ENCODE measurements around the gene WDR54.
"Not testable (repeated sequence)": the region's sequence is repeated elsewhere in the genome, so short reads cannot be mapped to it uniquely, and the experiment has no call there.

The WDR54 gene

DNA sequence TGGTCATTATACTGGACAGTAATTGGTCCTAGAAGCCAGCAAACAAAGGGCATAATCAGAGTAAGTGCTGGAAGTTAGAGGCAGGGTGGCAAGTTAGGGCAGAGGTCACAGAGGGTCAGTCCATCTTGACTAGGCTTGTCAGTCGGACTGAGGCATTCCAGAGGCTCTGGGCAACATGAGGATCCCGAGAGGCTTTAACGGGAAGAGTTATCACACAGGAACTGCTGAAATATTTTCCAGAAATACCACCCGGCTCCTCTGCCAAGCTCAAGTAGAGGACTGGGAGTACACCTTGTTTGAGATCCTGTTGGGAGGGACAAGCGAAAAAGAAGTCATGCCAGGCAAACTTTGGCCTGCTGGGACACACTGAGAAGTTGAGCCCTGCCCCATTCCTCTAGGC is 13.8 kb upstream of the WDR54 start:
- DNase-seq, result no peak

GRCh38 chr2:74413001-74413698 is 8.4 kb upstream of the WDR54 start:
- no peak for DNase-seq

DNA sequence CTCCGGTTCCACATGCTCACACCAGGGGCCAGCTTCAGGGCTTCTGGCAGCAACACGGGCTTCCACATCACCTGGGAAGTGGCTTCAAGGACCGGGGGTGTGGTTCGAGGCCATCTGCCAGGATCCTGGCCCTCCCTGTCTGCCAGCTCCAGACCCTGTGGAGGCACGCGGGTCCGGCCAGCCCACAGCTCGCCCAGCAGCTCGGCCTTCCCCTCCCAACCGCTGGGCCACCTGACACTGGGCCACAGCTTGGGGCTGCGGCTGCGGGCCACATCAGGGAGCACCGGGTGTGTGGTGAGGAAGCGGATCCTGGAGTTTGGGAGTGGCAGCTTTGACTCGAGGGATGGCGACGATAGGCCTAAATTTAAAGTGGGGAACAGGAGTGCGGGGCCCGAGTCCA is 7.1 kb upstream of the WDR54 start:
- DNase-seq, result no peak

- no peak for DNase-seq
Observed at GRCh38 chr2:74414881-74415761, 6.4 kb upstream of the WDR54 start.

- DNase-seq, result no peak
Observed at GRCh38 chr2:74415762-74416395, 5.7 kb upstream of the WDR54 start.

GRCh38 chr2:74416778-74417177 is 4.8 kb upstream of the WDR54 start:
- no peak for DNase-seq

GRCh38 chr2:74417197-74417596 is 4.3 kb upstream of the WDR54 start:
- DNase-seq, result no peak

DNA sequence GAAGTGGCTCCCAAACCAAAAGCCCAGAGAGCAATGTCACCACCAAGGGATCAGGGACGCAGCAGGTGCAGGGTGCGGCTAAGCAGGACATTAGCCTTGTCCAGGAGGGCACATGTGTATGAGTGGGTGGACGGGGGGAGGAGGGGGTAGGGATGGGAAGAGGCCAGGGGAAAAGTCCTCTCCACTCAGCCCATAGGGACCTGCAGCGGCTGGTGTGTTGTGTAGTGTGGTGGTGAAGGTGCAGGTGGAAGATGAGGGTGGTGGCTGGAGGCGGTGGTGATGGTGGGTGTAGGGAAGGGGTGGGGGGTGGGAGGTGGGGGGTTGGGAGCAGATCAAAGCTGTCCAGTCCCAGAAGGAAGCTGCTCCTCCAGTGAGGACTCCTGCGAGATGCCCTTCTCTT is 3.8 kb upstream of the WDR54 start:
- no peak for DNase-seq

DNA sequence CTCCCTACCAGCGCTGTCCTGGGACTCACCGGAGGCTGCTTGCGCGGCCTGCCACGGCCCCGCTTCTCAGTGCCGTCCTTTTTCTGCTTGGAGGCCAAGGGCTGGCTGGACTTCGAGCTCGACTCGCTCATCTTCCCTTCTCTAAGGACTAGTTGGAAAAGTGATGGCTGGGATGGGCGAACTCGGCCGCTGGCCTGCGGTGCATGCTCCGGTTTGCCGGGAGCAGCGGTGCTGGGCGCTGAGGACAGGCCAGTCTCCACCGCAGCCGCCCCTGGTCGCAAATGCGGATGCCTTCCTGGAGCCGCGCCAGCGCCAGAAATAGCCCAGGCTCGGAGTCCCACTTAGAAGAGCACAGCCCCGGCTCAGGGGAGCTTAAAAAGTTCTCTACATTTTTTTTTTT is 3.2 kb upstream of the WDR54 start:
- no peak for DNase-seq

DNA sequence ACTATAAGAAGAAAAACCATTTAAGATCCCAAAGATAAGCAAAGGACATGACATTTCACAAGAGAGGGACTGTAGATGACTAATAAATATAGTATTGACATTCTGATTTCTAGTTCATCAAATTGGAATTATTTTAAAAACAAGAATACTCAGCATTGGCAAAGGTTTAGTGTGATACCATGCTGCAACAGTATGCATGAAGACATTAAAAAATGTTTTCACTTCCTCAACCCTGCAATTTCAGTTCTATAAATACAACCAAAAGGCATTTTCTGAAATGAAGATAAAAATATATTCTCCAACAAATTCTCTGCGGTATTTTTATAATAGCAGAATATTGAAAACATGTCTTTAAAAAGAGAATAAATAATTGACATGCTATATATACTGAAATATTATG is 2.2 kb upstream of the WDR54 start:
- DNase-seq, result no peak

- no peak for DNase-seq
Observed at GRCh38 chr2:74420006-74420405, 1.5 kb upstream of the WDR54 start.

DNA sequence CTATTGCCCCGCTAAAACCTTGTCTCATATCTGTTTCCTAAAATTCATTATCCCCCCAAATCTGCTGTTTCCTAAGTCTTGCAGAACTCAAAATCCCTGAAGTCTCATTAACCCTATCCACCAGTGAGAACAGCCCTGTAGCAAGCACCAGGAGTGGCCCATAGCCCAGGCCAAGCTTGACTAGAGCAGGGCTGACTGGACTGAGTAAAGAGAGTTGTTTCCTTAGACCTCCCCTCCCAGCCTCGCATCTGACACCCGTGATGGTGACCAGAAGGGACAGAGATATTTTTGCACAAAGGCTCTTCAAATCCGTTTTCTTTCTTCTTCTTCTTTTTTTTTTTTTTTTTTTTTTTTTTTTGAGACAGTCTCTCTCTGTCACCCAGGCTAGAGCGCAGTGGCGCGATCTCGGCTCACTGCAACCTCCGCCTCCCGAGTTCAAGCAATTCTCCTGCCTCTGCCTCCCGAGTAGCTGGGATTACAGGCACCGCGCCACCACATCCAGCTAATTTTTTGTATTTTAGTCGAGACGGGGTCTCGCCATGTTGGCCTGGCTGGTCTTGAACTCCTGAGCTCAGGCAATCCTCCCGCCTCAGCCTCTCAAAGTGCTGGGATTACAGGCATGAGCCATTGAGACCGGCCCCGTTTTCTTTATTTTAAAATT is 957 bp upstream of the WDR54 start:
- not testable (repeated sequence) for DNase-seq

DNA sequence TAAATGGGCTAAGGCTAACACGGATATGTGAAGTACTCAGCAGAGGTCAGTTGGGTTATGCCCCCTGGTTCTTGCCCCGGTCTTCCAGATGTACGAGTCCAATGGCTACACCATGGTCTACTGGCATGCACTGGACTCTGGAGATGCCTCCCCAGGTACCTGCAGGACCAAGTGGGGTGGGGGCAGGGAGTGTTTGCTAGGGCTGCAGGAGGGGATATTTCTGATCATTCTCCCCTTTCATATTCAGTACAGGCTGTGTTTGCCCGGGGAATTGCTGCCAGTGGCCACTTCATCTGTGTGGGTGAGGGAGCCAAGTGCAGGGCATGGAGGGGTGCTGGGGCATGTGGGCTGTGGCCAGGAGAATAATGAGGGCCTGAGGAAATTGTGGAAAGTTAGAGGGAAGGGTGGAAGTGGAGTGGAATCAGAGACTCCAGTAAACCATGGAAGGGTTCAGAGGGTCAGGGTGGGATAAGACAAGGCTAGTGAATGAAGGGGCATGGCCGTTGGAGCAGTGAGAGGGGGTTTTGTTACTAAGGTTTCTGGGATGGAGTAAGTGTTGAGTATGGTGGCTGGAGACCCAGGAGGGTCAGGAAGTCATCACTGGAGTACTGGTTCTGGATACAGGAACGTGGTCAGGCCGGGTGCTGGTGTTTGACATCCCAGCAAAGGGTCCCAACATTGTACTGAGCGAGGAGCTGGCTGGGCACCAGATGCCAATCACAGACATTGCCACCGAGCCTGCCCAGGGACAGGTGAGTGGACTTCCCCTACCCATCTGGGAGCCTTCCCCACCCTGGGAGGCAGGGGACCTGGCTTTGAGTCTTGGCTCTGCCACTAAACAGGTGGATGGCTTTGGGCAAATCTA is 1.9 kb downstream of the WDR54 start:
- no peak for DNase-seq

DNA sequence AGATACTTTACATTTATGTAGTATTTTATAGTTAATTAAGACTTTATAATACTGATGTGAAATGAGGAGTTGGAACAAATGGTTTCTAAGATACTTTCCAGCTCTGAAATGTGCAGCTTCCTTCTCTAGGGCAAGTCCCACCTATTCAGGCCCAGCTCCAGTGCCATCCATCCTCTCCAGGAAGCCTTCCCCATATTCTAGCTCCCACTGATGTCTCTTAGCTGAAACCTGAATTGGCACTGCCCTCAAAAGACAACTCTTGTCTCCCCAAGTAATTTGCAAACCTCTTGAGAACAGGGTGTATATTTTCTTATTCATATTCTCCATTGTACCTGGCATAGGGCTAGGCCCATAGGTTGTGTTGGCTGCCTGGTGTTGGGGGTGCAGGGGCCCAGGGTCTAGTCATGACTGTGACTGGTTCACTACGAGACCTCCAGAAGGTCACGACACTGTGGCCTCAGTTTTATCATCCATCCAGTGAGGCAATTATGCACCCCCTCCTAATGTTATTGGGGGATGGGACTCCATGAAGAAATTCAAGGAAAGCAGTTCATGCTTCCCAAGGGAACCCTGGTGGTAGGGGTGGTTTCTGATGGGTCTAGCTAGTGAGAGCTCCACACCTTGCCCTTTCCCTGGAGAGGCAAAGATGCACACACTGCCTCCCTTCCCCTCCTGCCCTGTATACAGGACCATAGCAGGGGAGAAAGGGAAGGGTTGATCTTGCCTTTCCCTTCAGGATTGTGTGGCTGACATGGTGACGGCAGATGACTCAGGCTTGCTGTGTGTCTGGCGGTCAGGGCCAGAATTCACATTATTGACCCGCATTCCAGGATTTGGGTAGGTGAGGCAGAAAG is 2.8 kb downstream of the WDR54 start:
- no peak for DNase-seq

DNA sequence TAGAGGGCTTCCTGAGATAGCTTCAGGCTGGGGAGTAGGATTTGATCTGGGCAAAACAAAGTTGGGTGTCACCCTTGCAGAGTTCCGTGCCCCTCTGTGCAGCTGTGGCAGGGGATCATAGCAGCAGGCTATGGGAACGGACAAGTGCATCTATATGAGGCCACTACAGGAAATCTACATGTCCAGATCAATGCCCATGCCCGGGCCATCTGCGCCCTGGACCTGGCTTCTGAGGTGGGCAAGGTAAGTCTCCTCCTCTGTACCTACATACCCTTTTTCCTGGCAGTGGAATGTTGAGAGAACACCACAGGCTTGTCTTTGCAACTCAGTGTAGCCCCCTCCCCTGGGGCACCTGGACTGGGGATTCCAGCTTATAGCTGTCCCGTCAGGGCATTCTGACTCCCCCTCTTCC is 3.5 kb downstream of the WDR54 start:
- no peak for DNase-seq

DNA sequence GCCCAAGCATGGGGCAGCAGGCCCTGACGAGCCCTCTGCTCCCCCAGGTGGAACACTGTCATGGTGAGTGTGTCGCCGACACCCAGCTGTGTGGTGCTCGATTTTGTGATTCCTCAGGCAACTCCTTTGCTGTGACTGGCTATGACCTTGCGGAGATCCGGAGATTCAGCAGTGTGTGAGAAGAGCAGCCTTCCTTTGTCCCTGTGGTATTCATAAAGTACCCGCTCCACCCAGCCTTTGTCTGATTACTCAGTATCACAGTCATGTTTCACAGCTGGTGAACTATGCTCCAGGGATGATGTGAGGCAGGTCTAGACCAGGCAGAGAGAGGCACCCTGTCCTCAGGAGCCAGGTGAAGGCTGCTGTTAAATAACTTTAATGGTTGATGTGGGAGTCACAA is 4.0 kb downstream of the WDR54 start:
- no peak for DNase-seq

GRCh38 chr2:74426181-74426758 is 4.7 kb downstream of the WDR54 start:
- DNase-seq, result no peak

DNA sequence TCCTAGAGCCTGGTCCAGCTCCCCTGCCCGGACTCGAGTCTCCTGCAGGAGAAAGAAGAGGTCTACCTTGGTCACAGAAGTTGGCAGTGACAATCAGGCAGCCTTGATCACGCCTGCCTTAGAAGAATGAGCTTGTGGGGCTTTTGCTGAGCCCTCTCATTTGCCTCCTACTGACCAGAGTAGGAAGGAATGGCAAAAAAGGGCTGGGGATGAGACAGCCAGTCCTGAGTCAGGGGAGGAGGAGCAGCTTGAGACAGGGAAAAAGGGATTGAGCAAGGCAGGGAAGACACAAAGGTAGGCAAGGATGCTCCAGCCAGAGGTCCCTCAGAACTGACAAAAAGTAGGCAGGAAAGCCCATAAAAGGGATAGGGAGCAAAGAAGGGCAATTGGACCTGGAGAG is 6.0 kb downstream of the WDR54 start:
- no peak for DNase-seq

- no peak for DNase-seq
Observed at GRCh38 chr2:74428675-74429074, 7.1 kb downstream of the WDR54 start.

- no peak for DNase-seq
Observed at GRCh38 chr2:74429487-74430451, 8.2 kb downstream of the WDR54 start.
